GM12878 (cell line): ENCODE results near the gene CFHR4. TPM values are rescaled to one million over a fixed set of nuclear protein-coding genes. Genes with fewer than 3 reads are reported as not detected.

Experiments
- ATAC-seq: fragments of 200-7000 bp; cut with Tn5 transposase; 3 replicates; pipeline ENCODE4 v1.9.1; 2020; ENCODE audit warnings: mild to moderate bottlenecking, moderate library complexity
- BruUV-seq: library from RNA; stranded (reverse); fragments of 400-500 nt; replicated peaks from 2 replicates; lab custom pipeline; 2021; lab: Mats Ljungman, UMichigan
- CTCF ChIA-PET: fragments of 300-600 bp; sonication (Branson Sonifier 250); formaldehyde crosslinking; extraction: SDS; loops from one replicate; lab custom pipeline; 2021; ENCODE audit warnings: inconsistent platforms; lab: Yijun Ruan, JAX
- POLR2A ChIA-PET: fragments of 350-600 bp; formaldehyde crosslinking; extraction: SDS; loops from one replicate; lab custom pipeline; 2021; ENCODE audit warnings: inconsistent platforms; lab: Charles Lee
- RAD21 ChIA-PET: fragments of 300-600 bp; sonication (Branson Sonifier 250); formaldehyde crosslinking; loops from one replicate; lab custom pipeline; 2023; ENCODE audit warnings: antibody characterized with exemption; ENCODE audit not compliant: unreplicated experiment; lab: Charles Lee
- SMC1A ChIA-PET: fragments of 300-600 bp; sonication (Branson Sonifier 250); formaldehyde crosslinking; loops from one replicate; lab custom pipeline; 2023; ENCODE audit not compliant: unreplicated experiment, uncharacterized antibody; lab: Charles Lee
- DNase-seq: peaks from one replicate; pipeline ENCODE4 v3.0.0-alpha.2; 2011; ENCODE audit warnings: low read depth, low spot score
- FAIRE-seq: peaks from 3 replicates; lab custom pipeline; 2011; peaks lifted over from hg19 to GRCh38; lab: Jason Lieb, UNC
- H2AFZ ChIP-seq: 2 replicates; pipeline ENCODE4 v1.6.0; 2011; ENCODE audit warnings: low read depth, low read length, control low read depth; ENCODE audit not compliant: control insufficient read depth
- H3K27ac ChIP-seq: 2 replicates; pipeline ENCODE4 v1.5.1; 2011; ENCODE audit warnings: control low read depth; ENCODE audit not compliant: control insufficient read depth, insufficient read depth
- H3K27me3 ChIP-seq, 2 experiments: replicated peaks in 1 of 2; 2 replicates each; pipeline versions ENCODE4 v1.6.0 to v1.6.1; 2011; ENCODE audit warnings: low read length in 1 of 2; ENCODE audit not compliant: control insufficient read depth in 2 of 2, insufficient read depth in 2 of 2
- H3K36me3 ChIP-seq, 2 experiments: 2 replicates each; pipeline ENCODE4 v1.5.1; 2011; ENCODE audit warnings: low read length in 1 of 2; ENCODE audit not compliant: control insufficient read depth in 2 of 2, insufficient read depth in 2 of 2
- H3K4me1 ChIP-seq: 2 replicates; pipeline ENCODE4 v1.6.1; 2011; ENCODE audit warnings: mild to moderate bottlenecking, low read length, moderate library complexity, mixed read lengths; ENCODE audit not compliant: control insufficient read depth, insufficient read depth
- H3K4me2 ChIP-seq: 2 replicates; pipeline ENCODE4 v1.6.0; 2011; ENCODE audit warnings: control low read depth; ENCODE audit not compliant: control insufficient read depth, insufficient read depth
- H3K4me3 ChIP-seq: fragments of 200-600 bp; sonication (generic); 2 replicates; pipeline ENCODE4 v1.5.1; 2016
- H3K79me2 ChIP-seq: 2 replicates; pipeline ENCODE4 v1.6.0; 2011; ENCODE audit warnings: low read length; ENCODE audit not compliant: control insufficient read depth, insufficient read depth
- H3K9ac ChIP-seq: 2 replicates; pipeline ENCODE4 v1.8.0; 2011; ENCODE audit warnings: low read length, control low read depth, mixed read lengths; ENCODE audit not compliant: control insufficient read depth, insufficient read depth
- H3K9me3 ChIP-seq: replicated peaks from 3 replicates; pipeline ENCODE4 v1.5.1; 2011; ENCODE audit warnings: mild to moderate bottlenecking, low read length; ENCODE audit not compliant: control insufficient read depth, insufficient read depth
- H4K20me1 ChIP-seq: 2 replicates; pipeline ENCODE4 v1.6.0; 2011; ENCODE audit not compliant: control insufficient read depth, insufficient read depth
- FOXM1 ChIP-seq: IDR thresholded peaks from 2 replicates; pipeline ENCODE4 v1.6.1; 2012; ENCODE audit warnings: low read depth, mild to moderate bottlenecking, inconsistent platforms, low read length, moderate library complexity
- GABPA ChIP-seq: IDR thresholded peaks from 2 replicates; pipeline ENCODE4 v1.6.1; 2014; ENCODE audit warnings: antibody characterized with exemption, low read depth, mild to moderate bottlenecking, inconsistent platforms
- MTA3 ChIP-seq: IDR thresholded peaks from 2 replicates; pipeline ENCODE4 v1.6.1; 2012; ENCODE audit warnings: low read length, inconsistent platforms, borderline replicate concordance
- NFXL1 ChIP-seq: fragments of 450-650 bp; IDR thresholded peaks from 2 replicates; pipeline ENCODE4 v1.6.1; 2017; ENCODE audit warnings: antibody characterized with exemption, mild to moderate bottlenecking, borderline replicate concordance
- NFYA ChIP-seq: IDR thresholded peaks from 2 replicates; pipeline ENCODE4 v1.6.1; 2011; ENCODE audit warnings: low read depth, mild to moderate bottlenecking, low read length, improper control_type of control experiment, borderline replicate concordance
- POLR2AphosphoS2 ChIP-seq: IDR thresholded peaks from 2 replicates; pipeline ENCODE4 v1.6.1; 2011; ENCODE audit warnings: low read depth, mild to moderate bottlenecking, low read length, improper control_type of control experiment, moderate library complexity
- RB1 ChIP-seq: fragments of 450-650 bp; formaldehyde crosslinking; IDR thresholded peaks from 2 replicates; pipeline ENCODE4 v1.6.1; 2017; ENCODE audit warnings: mild to moderate bottlenecking, borderline replicate concordance
- RCOR1 ChIP-seq: conservative IDR thresholded peaks from 2 replicates; pipeline ENCODE4 v1.6.1; 2012; ENCODE audit warnings: low read depth, low read length, improper control_type of control experiment
- SREBF1 ChIP-seq: IDR thresholded peaks from 2 replicates; pipeline ENCODE4 v1.6.1; 2012; ENCODE audit warnings: mild to moderate bottlenecking, low read length
- SREBF2 ChIP-seq: IDR thresholded peaks from 2 replicates; pipeline ENCODE4 v1.6.1; 2012; ENCODE audit warnings: mild to moderate bottlenecking, low read length
- ZNF207 ChIP-seq: fragments of 450-650 bp; IDR thresholded peaks from 2 replicates; pipeline ENCODE4 v1.6.1; 2014; ENCODE audit warnings: antibody characterized with exemption, mild to moderate bottlenecking, borderline replicate concordance
- ZNF24 ChIP-seq: fragments of 450-650 bp; IDR thresholded peaks from 2 replicates; pipeline ENCODE4 v1.6.1; 2017; ENCODE audit warnings: antibody characterized with exemption, mild to moderate bottlenecking
- WGBS: methylation state at CpG from one replicate; pipeline ENCODE4 v1.1.6; 2016; ENCODE audit warnings: low lambda C conversion rate; ENCODE audit not compliant: insufficient replicate concordance, insufficient coverage; ENCODE audit errors: missing lambda C conversion rate; 5-methylcytosine and 5-hydroxymethylcytosine counted together
- in situ Hi-C: fragments of 300-500 bp; cut with MboI; formaldehyde crosslinking; loops from 9 replicates; pipeline ENCODE4 v1.14.3; 2018; ENCODE audit warnings: mixed read lengths
- intact Hi-C: fragments of 100-400 bp; cut with micrococcal nuclease; formaldehyde crosslinking; loops from one replicate; pipeline ENCODE4 v1.14.2; 2022; ENCODE audit not compliant: unreplicated experiment
- polyA plus RNA-seq, 11 experiments: library from polyadenylated mRNA; depleted of rRNA in 4 of 11; unstranded in 6 of 11; stranded (reverse) in 5 of 11; fragments of >200 nt; fragmentation: Nextera tagmentation in 4 of 11; fragmentation: Illumina TruSeq in 1 of 11; extraction: Ambion mirVana in 4 of 11; extraction: Trizol in 1 of 11; gene quantifications; 1 replicate in 1 of 11; 2 replicates in 10 of 11; pipeline versions ENCODE4 v1.2.1 to v1.2.3, GENCODE V29; 2011 to 2016; ENCODE audit warnings: inconsistent platforms in 2 of 11, missing spikeins in 2 of 11, low read depth in 1 of 11
- total RNA-seq, 4 experiments: library from RNA; depleted of rRNA in 3 of 4; stranded (reverse); fragments of >200 nt in 3 of 4; fragmentation: Illumina TruSeq in 1 of 4; extraction: Trizol in 1 of 4; gene quantifications; 2 replicates each; pipeline versions ENCODE4 v1.2.1 to v1.2.3, GENCODE V29; 2013 to 2021
- TF ChIP-seq, protein P1 (sequence below): fragments of 450-650 bp; IDR thresholded peaks from 2 replicates; pipeline ENCODE4 v1.6.1; 2017; ENCODE audit warnings: mild to moderate bottlenecking, low read depth, inconsistent platforms; ENCODE audit not compliant: poor library complexity, severe bottlenecking
- TF ChIP-seq, protein P2 (sequence below): fragments of 450-650 bp; formaldehyde crosslinking; IDR thresholded peaks from 2 replicates; pipeline ENCODE4 v1.4.0; 2020; ENCODE audit warnings: mild to moderate bottlenecking, moderate library complexity
- TF ChIP-seq, protein P3 (sequence below): fragments of 450-650 bp; IDR thresholded peaks from 2 replicates; pipeline ENCODE4 v1.6.1; 2018; ENCODE audit warnings: mild to moderate bottlenecking, low read depth, moderate library complexity; ENCODE audit not compliant: partially characterized antibody
- TF ChIP-seq, protein P4 (sequence below): IDR thresholded peaks from 2 replicates; pipeline ENCODE4 v1.6.1; 2011; ENCODE audit warnings: low read depth, mild to moderate bottlenecking, low read length, moderate library complexity, borderline replicate concordance; ENCODE audit errors: extremely low read depth

CFHR4 gene
- total and polyA plus RNA-seq, 10 of the 15 experiments (the other 5 are each of a cell fraction or from before 2014, with no cell fraction given): not detected

DNA sequence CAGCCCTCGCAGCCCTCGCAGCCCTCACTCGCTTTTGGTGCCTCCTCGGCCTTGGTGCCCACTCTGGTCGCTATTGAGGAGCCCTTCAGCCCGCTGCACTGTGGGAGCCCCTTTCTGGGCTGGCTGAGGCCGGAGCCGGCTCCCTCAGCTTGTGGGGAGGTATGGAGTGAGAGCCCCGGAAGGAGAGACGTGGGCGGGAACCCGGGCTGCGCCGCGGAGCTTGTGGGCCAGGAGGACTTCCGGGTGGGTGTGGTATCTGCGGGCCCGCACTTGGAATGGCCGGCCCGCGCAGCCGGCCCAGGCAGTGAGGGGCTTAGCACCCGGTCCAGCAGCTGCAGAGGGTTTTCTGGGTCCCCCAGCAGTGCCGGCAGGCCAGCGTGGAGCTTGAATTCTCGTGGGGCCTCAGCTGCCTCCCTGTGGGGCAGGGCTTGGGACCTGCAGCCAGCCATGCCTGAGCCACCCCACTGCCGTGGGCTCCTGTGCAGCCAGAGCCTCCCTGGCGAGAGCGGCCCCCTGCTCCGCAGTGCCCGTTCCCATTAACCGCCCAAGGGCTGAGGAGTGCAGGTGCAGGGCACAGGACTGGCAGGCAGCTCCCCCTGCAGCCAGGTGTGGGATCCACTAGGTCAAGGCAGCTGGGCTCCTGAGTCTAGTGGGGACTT is 45.8 kb downstream of the CFHR4 start:
- Histone ChIP-seq H4K20me1 (no peaks in the 10 kb centered on the region), H3K9ac (no peak overlapping the region), H3K27me3 (no peaks in the 10 kb centered on the region), H3K79me2 (no peaks in the 10 kb centered on the region), H3K36me3 (no peaks in the 10 kb centered on the region), H3K4me1 (no peaks in the 10 kb centered on the region), H3K4me3 (no peak overlapping the region), H3K9me3 (no peaks in the 10 kb centered on the region), H3K27ac (no peak overlapping the region), H3K4me2 (no peak overlapping the region), H2AFZ (no peak overlapping the region)
- ChIA-PET RAD21 (no interaction called here), POLR2A (no interaction called here), SMC1A (no interaction called here), CTCF (no interaction called here)
- FAIRE-seq (no peak), ATAC-seq (no peak; the same call in 2 of the 3 replicates), DNase-seq (no peak)
- intact Hi-C loops: no loop called here
- 56% methylated on average over 30 of the region's 32 CpGs for WGBS
- in situ Hi-C loops: no loop called here
- no TSS peak for BruUV-seq
- TF ChIP-seq RCOR1 (no peak), SREBF1 (no peak), RB1 (no peak), FOXM1 (no peak), ZNF24 (no peak), GABPA (no peak), MTA3 (no peak), NFXL1 (no peak), ZNF207 (no peak), SREBF2 (no peak), POLR2AphosphoS2 (no peak), NFYA (no peak)
- TF ChIP-seq, protein P1, sequence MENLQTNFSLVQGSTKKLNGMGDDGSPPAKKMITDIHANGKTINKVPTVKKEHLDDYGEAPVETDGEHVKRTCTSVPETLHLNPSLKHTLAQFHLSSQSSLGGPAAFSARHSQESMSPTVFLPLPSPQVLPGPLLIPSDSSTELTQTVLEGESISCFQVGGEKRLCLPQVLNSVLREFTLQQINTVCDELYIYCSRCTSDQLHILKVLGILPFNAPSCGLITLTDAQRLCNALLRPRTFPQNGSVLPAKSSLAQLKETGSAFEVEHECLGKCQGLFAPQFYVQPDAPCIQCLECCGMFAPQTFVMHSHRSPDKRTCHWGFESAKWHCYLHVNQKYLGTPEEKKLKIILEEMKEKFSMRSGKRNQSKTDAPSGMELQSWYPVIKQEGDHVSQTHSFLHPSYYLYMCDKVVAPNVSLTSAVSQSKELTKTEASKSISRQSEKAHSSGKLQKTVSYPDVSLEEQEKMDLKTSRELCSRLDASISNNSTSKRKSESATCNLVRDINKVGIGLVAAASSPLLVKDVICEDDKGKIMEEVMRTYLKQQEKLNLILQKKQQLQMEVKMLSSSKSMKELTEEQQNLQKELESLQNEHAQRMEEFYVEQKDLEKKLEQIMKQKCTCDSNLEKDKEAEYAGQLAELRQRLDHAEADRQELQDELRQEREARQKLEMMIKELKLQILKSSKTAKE: no peak
- TF ChIP-seq, protein P2, sequence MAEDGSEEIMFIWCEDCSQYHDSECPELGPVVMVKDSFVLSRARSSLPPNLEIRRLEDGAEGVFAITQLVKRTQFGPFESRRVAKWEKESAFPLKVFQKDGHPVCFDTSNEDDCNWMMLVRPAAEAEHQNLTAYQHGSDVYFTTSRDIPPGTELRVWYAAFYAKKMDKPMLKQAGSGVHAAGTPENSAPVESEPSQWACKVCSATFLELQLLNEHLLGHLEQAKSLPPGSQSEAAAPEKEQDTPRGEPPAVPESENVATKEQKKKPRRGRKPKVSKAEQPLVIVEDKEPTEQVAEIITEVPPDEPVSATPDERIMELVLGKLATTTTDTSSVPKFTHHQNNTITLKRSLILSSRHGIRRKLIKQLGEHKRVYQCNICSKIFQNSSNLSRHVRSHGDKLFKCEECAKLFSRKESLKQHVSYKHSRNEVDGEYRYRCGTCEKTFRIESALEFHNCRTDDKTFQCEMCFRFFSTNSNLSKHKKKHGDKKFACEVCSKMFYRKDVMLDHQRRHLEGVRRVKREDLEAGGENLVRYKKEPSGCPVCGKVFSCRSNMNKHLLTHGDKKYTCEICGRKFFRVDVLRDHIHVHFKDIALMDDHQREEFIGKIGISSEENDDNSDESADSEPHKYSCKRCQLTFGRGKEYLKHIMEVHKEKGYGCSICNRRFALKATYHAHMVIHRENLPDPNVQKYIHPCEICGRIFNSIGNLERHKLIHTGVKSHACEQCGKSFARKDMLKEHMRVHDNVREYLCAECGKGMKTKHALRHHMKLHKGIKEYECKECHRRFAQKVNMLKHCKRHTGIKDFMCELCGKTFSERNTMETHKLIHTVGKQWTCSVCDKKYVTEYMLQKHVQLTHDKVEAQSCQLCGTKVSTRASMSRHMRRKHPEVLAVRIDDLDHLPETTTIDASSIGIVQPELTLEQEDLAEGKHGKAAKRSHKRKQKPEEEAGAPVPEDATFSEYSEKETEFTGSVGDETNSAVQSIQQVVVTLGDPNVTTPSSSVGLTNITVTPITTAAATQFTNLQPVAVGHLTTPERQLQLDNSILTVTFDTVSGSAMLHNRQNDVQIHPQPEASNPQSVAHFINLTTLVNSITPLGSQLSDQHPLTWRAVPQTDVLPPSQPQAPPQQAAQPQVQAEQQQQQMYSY (CRISPR knock-in tag): no peak
- TF ChIP-seq, protein P3, sequence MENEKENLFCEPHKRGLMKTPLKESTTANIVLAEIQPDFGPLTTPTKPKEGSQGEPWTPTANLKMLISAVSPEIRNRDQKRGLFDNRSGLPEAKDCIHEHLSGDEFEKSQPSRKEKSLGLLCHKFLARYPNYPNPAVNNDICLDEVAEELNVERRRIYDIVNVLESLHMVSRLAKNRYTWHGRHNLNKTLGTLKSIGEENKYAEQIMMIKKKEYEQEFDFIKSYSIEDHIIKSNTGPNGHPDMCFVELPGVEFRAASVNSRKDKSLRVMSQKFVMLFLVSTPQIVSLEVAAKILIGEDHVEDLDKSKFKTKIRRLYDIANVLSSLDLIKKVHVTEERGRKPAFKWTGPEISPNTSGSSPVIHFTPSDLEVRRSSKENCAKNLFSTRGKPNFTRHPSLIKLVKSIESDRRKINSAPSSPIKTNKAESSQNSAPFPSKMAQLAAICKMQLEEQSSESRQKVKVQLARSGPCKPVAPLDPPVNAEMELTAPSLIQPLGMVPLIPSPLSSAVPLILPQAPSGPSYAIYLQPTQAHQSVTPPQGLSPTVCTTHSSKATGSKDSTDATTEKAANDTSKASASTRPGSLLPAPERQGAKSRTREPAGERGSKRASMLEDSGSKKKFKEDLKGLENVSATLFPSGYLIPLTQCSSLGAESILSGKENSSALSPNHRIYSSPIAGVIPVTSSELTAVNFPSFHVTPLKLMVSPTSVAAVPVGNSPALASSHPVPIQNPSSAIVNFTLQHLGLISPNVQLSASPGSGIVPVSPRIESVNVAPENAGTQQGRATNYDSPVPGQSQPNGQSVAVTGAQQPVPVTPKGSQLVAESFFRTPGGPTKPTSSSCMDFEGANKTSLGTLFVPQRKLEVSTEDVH: no peak
- TF ChIP-seq, protein P4, sequence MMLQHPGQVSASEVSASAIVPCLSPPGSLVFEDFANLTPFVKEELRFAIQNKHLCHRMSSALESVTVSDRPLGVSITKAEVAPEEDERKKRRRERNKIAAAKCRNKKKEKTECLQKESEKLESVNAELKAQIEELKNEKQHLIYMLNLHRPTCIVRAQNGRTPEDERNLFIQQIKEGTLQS: no peak
